B cell (primary cell): Measurements from ENCODE around the gene TRMO. TPM values are rescaled to one million over a fixed set of nuclear protein-coding genes. Genes with fewer than 3 reads are reported as not detected.

Source experiments
- ATAC-seq: fragments of 200-7000 bp; cut with Tn5 transposase; one replicate; pipeline ENCODE4 v1.10.0; 2021; ENCODE audit warnings: low read depth, mild to moderate bottlenecking, moderate number of reproducible peaks, moderate library complexity
- CTCF ChIA-PET: fragments of 350-600 bp; sonication (Branson Sonifier 250); formaldehyde crosslinking; loops from one replicate; lab custom pipeline; 2021; ENCODE audit warnings: antibody characterized with exemption, inconsistent platforms; lab: Charles Lee
- POLR2A ChIA-PET: fragments of 350-600 bp; sonication (Branson Sonifier 250); formaldehyde crosslinking; loops from one replicate; lab custom pipeline; 2021; ENCODE audit warnings: antibody characterized with exemption; lab: Charles Lee
- DNase-seq: peaks from one replicate; pipeline ENCODE4 v3.0.0; 2013
- H2AFZ ChIP-seq: 2 replicates; pipeline ENCODE4 v1.6.1; 2012; ENCODE audit warnings: mild to moderate bottlenecking, low read depth, low read length; ENCODE audit not compliant: insufficient read depth, poor library complexity, severe bottlenecking
- H3K27ac ChIP-seq, 2 donors: 1 replicate in 1 of 2; 2 replicates in 1 of 2; pipeline ENCODE4 v1.5.1; 2012 to 2013; ENCODE audit warnings: low read length in 2 of 2, mild to moderate bottlenecking in 2 of 2, moderate library complexity in 1 of 2
- H3K27me3 ChIP-seq, 4 experiments: fragments of 200-600 bp in 1 of 4; sonication (generic) in 1 of 4; replicated peaks in 1 of 4; 1 replicate in 2 of 4; 2 replicates in 2 of 4; pipeline versions ENCODE4 v1.6.1 to v1.7.0; 2013 to 2016; ENCODE audit warnings: low read length in 3 of 4, mild to moderate bottlenecking in 2 of 4, mixed read lengths in 1 of 4, moderate library complexity in 1 of 4; ENCODE audit not compliant: insufficient read depth in 4 of 4, control insufficient read depth in 3 of 4; ENCODE audit errors: control extremely low read depth in 1 of 4
- H3K36me3 ChIP-seq, 2 experiments: replicated peaks in 1 of 2; 1 replicate in 1 of 2; 2 replicates in 1 of 2; pipeline versions ENCODE4 v1.6.1 to v1.7.1; 2013; ENCODE audit warnings: low read length in 1 of 2; ENCODE audit not compliant: insufficient read depth in 2 of 2, control insufficient read depth in 1 of 2; ENCODE audit errors: control extremely low read depth in 1 of 2, extremely low read depth in 1 of 2
- H3K4me1 ChIP-seq, 2 donors: fragments of 200-600 bp in 1 of 2; sonication (generic) in 1 of 2; 1 replicate in 1 of 2; 2 replicates in 1 of 2; pipeline versions ENCODE4 v1.5.1 to v1.6.1; 2013 to 2017; ENCODE audit warnings: low read length in 2 of 2; ENCODE audit not compliant: control insufficient read depth in 2 of 2, insufficient read depth in 2 of 2
- H3K4me2 ChIP-seq: replicated peaks from 2 replicates; pipeline ENCODE3; 2012; ENCODE audit warnings: mild to moderate bottlenecking, low read depth, low read length; ENCODE audit not compliant: poor library complexity, severe bottlenecking
- H3K4me3 ChIP-seq, 5 experiments: fragments of 200-600 bp in 1 of 5; sonication (generic) in 1 of 5; 1 replicate in 3 of 5; 2 replicates in 2 of 5; pipeline versions ENCODE4 v1.5.1 to v1.7.0; 2011 to 2016; ENCODE audit warnings: low read length in 4 of 5, mild to moderate bottlenecking in 4 of 5, low read depth in 2 of 5, control low read depth in 1 of 5, moderate library complexity in 1 of 5; ENCODE audit not compliant: insufficient read depth in 1 of 5; ENCODE audit errors: control extremely low read depth in 1 of 5, extremely low read depth in 1 of 5
- H3K79me2 ChIP-seq: fragments of 200-600 bp; sonication (generic); one replicate; pipeline ENCODE4 v1.6.0; 2016; ENCODE audit warnings: low read length; ENCODE audit not compliant: control insufficient read depth, insufficient read depth
- H3K9ac ChIP-seq: fragments of 200-600 bp; sonication (generic); 2 replicates; pipeline ENCODE4 v1.6.1; 2017; ENCODE audit warnings: mild to moderate bottlenecking, low read length, moderate library complexity
- H3K9me3 ChIP-seq, 3 donors: one replicate each; pipeline versions ENCODE4 v1.6.1 to v1.7.1; 2013; ENCODE audit warnings: low read length in 2 of 3; ENCODE audit not compliant: control insufficient read depth in 2 of 3, insufficient read depth in 1 of 3; ENCODE audit errors: control extremely low read depth in 1 of 3
- H4K20me1 ChIP-seq: 2 replicates; pipeline ENCODE4 v1.6.0; 2012; ENCODE audit warnings: mild to moderate bottlenecking, low read length; ENCODE audit not compliant: insufficient read depth, control insufficient read depth, poor library complexity, severe bottlenecking
- H3K27ac Mint-ChIP-seq: one replicate; pipeline ENCODE4 v1.8.0; 2021; ENCODE audit warnings: mixed read lengths
- H3K27me3 Mint-ChIP-seq: one replicate; pipeline ENCODE4 v1.8.0; 2021; ENCODE audit warnings: mixed read lengths
- H3K4me1 Mint-ChIP-seq: one replicate; pipeline ENCODE4 v1.8.0; 2021; ENCODE audit warnings: mixed read lengths
- H3K4me3 Mint-ChIP-seq: one replicate; pipeline ENCODE4 v1.8.0; 2021; ENCODE audit warnings: mixed read lengths
- H3K9me3 Mint-ChIP-seq: one replicate; pipeline ENCODE4 v1.8.0; 2022; ENCODE audit warnings: mixed read lengths; ENCODE audit not compliant: insufficient read depth
- CTCF ChIP-seq: fragments of 200-600 bp; IDR thresholded peaks from one replicate; pipeline ENCODE4 v1.8.0; 2022; ENCODE audit warnings: antibody characterized with exemption, mild to moderate bottlenecking
- EZH2 ChIP-seq: IDR thresholded peaks from 2 replicates; pipeline ENCODE4 v1.6.1; 2012; ENCODE audit warnings: borderline replicate concordance, low read depth, mild to moderate bottlenecking, moderate library complexity, low read length; ENCODE audit not compliant: insufficient read depth, poor library complexity, severe bottlenecking
- WGBS: methylation state at CpG from one replicate; pipeline ENCODE4 v1.1.5; 2013; ENCODE audit warnings: missing lambda C conversion rate; ENCODE audit not compliant: insufficient coverage; 5-methylcytosine and 5-hydroxymethylcytosine counted together
- intact Hi-C: fragments of 100-400 bp; cut with micrococcal nuclease; formaldehyde crosslinking; loops from one replicate; pipeline ENCODE4 v1.10.0; 2022
- polyA plus RNA-seq: library from polyadenylated mRNA; depleted of rRNA; stranded (reverse); fragments of >200 nt; gene quantifications from 2 replicates; pipeline ENCODE4 v1.2.3, GENCODE V29; 2012
- total RNA-seq, 2 donors: library from RNA; stranded (reverse); fragments of 120-200 nt in 1 of 2; gene quantifications; 1 replicate in 1 of 2; 2 replicates in 1 of 2; pipeline versions ENCODE4 v1.2.3 to v1.2.4, GENCODE V29; 2013 to 2022

Gene TRMO
- total and polyA plus RNA-seq, 2 donors (not counting 1 experiment from before 2014, with no cell fraction given) = 16.9 to 42.3 TPM

- peaks cover 0 to 3% (median 1%) of the 10 kb centered on the region in 4 experiments for H3K27me3 ChIP-seq
- H4K20me1 ChIP-seq = no peaks in the 10 kb centered on the region
- H3K79me2 ChIP-seq = no peaks in the 10 kb centered on the region
- no peak for ATAC-seq
- H3K27ac ChIP-seq = no peak overlapping the region
- intact Hi-C loops = no loop called here
- Mint-ChIP-seq H3K4me3 (no peak overlapping the region), H3K9me3 (no peaks in the 10 kb centered on the region), H3K27me3 (peaks cover 9% of the 10 kb centered on the region), H3K27ac (no peak overlapping the region), H3K4me1 (no peaks in the 10 kb centered on the region)
- H3K4me1 ChIP-seq = no peaks in the 10 kb centered on the region
- no peak overlapping the region for H3K4me3 ChIP-seq
- 100% methylated on average over 1 of the region's 2 CpGs for WGBS
- ChIA-PET POLR2A (no interaction called here), CTCF (no interaction called here)
- H3K9ac ChIP-seq = no peak overlapping the region
- no peak overlapping the region for H2AFZ ChIP-seq
- no peak overlapping the region for H3K4me2 ChIP-seq
- no peaks in the 10 kb centered on the region for H3K9me3 ChIP-seq
- TF ChIP-seq CTCF (no peak), EZH2 (no peak)
- DNase-seq = no peak
- H3K36me3 ChIP-seq = no peaks in the 10 kb centered on the region
Measured at GRCh38 chr9:97969014-97969413, 46.7 kb upstream of the TRMO start.

GRCh38 chr9:97966493-97966892 lies 44.2 kb upstream of the TRMO start:
- no peak overlapping the region for H2AFZ ChIP-seq
- Mint-ChIP-seq H3K9me3 (no peaks in the 10 kb centered on the region), H3K4me1 (no peaks in the 10 kb centered on the region), H3K4me3 (no peak overlapping the region), H3K27me3 (peaks cover 13% of the 10 kb centered on the region), H3K27ac (no peak overlapping the region)
- WGBS = 0% methylated on average over 1 of the region's 1 CpG
- no peaks in the 10 kb centered on the region for H3K9me3 ChIP-seq
- H3K4me3 ChIP-seq = no peak overlapping the region
- H3K27me3 ChIP-seq = peaks cover 0 to 6% (median 2%) of the 10 kb centered on the region in 4 experiments
- H3K27ac ChIP-seq = no peak overlapping the region
- no peaks in the 10 kb centered on the region for H4K20me1 ChIP-seq
- no peaks in the 10 kb centered on the region for H3K79me2 ChIP-seq
- H3K9ac ChIP-seq = no peak overlapping the region
- no peaks in the 10 kb centered on the region for H3K4me1 ChIP-seq
- POLR2A ChIA-PET = interaction anchor here (0.6 kb wide), 1 partner anchor 24 kb away, joined by 16 read pairs; no protein-coding TSS in a partner anchor
- H3K36me3 ChIP-seq = no peaks in the 10 kb centered on the region
- H3K4me2 ChIP-seq = no peak overlapping the region
- DNase-seq = no peak
- TF ChIP-seq CTCF (no peak), EZH2 (no peak)
- no peak for ATAC-seq
- CTCF ChIA-PET = no interaction called here
- intact Hi-C loops = no loop called here
